Right lobe of liver (tissue), 6 donors: ENCODE data around the gene SH3BP4. TPM values are rescaled to one million over a fixed set of nuclear protein-coding genes. Genes with fewer than 3 reads are reported as not detected.

ENCODE experiments used
- ATAC-seq, 4 donors: fragments of 200-7000 bp; cut with Tn5 transposase; one replicate each; pipeline ENCODE4 v1.9.1; 2020; ENCODE audit warnings: mild to moderate bottlenecking in 4 of 4, moderate library complexity in 4 of 4
- DNase-seq, 3 donors: peaks; one replicate each; pipeline ENCODE4 v3.0.0-alpha.2; 2020
- H3K27ac ChIP-seq, 3 donors: fragments of 200-600 bp; one replicate each; pipeline ENCODE4 v1.8.0; 2022
- H3K27me3 ChIP-seq, 2 donors: fragments of 200-600 bp; one replicate each; pipeline ENCODE4 v1.8.0; 2022
- H3K36me3 ChIP-seq, 4 donors: fragments of 200-600 bp; sonication (generic) in 1 of 4; one replicate each; pipeline versions ENCODE4 v1.5.1 to v1.8.0; 2017 to 2022; ENCODE audit warnings: control low read depth in 1 of 4
- H3K4me1 ChIP-seq, 4 donors: fragments of 200-600 bp; sonication (generic) in 1 of 4; one replicate each; pipeline versions ENCODE4 v1.5.1 to v1.8.0; 2017 to 2022; ENCODE audit warnings: control low read depth in 1 of 4
- H3K4me3 ChIP-seq, 3 donors: fragments of 200-600 bp; one replicate each; pipeline ENCODE4 v1.8.0; 2022
- H3K9me3 ChIP-seq, 4 donors: fragments of 200-600 bp; sonication (generic) in 1 of 4; one replicate each; pipeline versions ENCODE4 v1.5.1 to v1.8.0; 2017 to 2022; ENCODE audit warnings: control low read depth in 1 of 4
- POLR2A ChIP-seq: fragments of 450-650 bp; IDR thresholded peaks from one replicate; pipeline ENCODE4 v1.6.1; 2017; ENCODE audit warnings: antibody characterized with exemption, mild to moderate bottlenecking
- WGBS: methylation state at CpG from one replicate; pipeline ENCODE4 v1.1.6; 2018; ENCODE audit warnings: low coverage, low lambda C conversion rate; ENCODE audit not compliant: insufficient coverage; ENCODE audit errors: missing lambda C conversion rate; 5-methylcytosine and 5-hydroxymethylcytosine counted together
- intact Hi-C, 2 donors: fragments of 100-400 bp; cut with DNase I; formaldehyde crosslinking; loops; one replicate each; pipeline versions ENCODE4 v1.11.2 to v1.14.1; 2022
- total RNA-seq, 6 experiments: library from RNA; depleted of rRNA in 2 of 6; stranded (reverse); fragments of >200 nt in 2 of 6; fragmentation: NEBNext Ultra II Directional in 3 of 6; extraction: Animal tissue kit (Norgen Biotek cat#: 25700) in 3 of 6; gene quantifications; one replicate each; pipeline versions ENCODE4 v1.1.0 to v1.2.4, GENCODE V29; 2016 to 2023
- TF ChIP-seq, protein P1 (sequence below), 4 donors: fragments of 200-600 bp in 3 of 4; fragments of 450-650 bp in 1 of 4; IDR thresholded peaks; one replicate each; pipeline versions ENCODE4 v1.5.1 to v1.8.0; 2016 to 2022; ENCODE audit warnings: antibody characterized with exemption in 4 of 4, mild to moderate bottlenecking in 2 of 4
- donor health status: DM: no; HTN: yes; CAD: no.
- donor health status: DM: no; HTN: no; CAD: no.
- donor health status: DM: no; HTN: no; CAD: no.
- donor health status: DM: no; HTN: yes; CAD: no.
- donor health status: DM: no; HTN: yes; CAD: no.

Gene SH3BP4
- total RNA-seq, 6 experiments from 2014 or later, result 18.8 to 30.4 (median 26.3) TPM

DNA sequence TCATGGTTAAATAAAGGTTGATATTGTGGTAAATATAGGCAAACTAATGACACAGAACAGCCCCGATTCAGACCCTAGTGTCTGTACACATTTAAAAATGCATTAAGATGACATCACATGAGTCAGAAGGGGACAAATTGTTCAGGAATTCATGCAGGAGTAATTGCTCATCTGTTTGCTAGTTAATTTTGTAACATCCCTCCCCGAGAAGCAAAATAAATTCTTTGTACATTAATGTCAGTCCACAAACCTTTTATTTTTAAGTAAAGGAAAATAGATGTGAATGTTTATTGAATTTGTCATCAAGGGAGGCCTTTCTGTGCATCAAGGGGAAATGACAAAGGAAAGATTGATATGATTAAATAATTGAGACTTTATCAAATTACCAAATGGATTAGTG lies 69.9 kb downstream of the SH3BP4 start:
- intact Hi-C loops, result no loop called here
- no peak overlapping the region for H3K4me3 ChIP-seq
- H3K27me3 ChIP-seq, result no peaks in the 10 kb centered on the region
- WGBS, result 42% methylated on average over 2 of the region's 2 CpGs
- H3K9me3 ChIP-seq, result no peaks in the 10 kb centered on the region
- ATAC-seq, result peak in 1 of 4 donors; percentile 33
- H3K27ac ChIP-seq, result no peak overlapping the region
- TF ChIP-seq, protein P1, sequence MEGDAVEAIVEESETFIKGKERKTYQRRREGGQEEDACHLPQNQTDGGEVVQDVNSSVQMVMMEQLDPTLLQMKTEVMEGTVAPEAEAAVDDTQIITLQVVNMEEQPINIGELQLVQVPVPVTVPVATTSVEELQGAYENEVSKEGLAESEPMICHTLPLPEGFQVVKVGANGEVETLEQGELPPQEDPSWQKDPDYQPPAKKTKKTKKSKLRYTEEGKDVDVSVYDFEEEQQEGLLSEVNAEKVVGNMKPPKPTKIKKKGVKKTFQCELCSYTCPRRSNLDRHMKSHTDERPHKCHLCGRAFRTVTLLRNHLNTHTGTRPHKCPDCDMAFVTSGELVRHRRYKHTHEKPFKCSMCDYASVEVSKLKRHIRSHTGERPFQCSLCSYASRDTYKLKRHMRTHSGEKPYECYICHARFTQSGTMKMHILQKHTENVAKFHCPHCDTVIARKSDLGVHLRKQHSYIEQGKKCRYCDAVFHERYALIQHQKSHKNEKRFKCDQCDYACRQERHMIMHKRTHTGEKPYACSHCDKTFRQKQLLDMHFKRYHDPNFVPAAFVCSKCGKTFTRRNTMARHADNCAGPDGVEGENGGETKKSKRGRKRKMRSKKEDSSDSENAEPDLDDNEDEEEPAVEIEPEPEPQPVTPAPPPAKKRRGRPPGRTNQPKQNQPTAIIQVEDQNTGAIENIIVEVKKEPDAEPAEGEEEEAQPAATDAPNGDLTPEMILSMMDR (IDR thresholded peaks at IDR 0.05), result no peak
- no peak for TF ChIP-seq POLR2A
- H3K4me1 ChIP-seq, result peaks cover 0 to 3% (median 1%) of the 10 kb centered on the region in 4 donors
- H3K36me3 ChIP-seq, result no peaks in the 10 kb centered on the region
- DNase-seq, result no peak

DNA sequence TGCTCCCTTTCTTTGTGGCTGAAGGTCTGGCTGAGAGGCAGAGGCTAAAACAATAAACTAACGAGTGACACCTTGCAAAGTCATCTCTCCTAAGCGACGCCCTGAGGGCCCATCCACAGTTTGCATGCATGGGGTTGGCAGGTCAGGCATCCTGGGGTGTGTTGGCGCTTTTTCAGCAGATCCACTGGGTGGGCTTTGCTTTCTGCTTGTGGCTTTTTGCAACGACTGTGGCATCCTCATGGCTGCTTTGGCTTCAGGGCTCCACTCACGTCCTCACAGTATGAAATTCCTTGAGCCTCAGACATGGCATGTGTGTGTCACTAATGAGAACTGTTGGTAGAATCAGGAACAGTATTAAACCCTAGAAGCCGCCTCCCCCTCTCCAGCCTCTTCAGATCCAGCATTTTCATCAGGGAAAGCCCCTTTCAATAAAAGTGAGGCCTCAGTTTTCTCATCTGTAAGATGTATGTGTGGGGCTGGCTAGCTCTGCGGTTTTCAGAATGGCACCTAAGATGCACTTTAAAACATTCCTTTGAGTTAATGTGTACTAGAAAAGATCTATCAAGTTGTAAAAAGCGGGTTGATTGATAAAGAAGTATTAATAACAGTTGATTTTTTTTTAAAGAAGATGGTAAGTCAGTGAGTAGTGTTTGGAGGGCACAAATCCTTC lies 72.5 kb downstream of the SH3BP4 start:
- no peak overlapping the region for H3K4me3 ChIP-seq
- WGBS, result 77% methylated on average over 8 of the region's 9 CpGs
- H3K27ac ChIP-seq, result no peak overlapping the region
- ATAC-seq (no peak), DNase-seq (no peak)
- peaks cover 0 to 10% (median 4%) of the 10 kb centered on the region in 4 donors for H3K4me1 ChIP-seq
- H3K9me3 ChIP-seq, result no peaks in the 10 kb centered on the region
- H3K36me3 ChIP-seq, result no peaks in the 10 kb centered on the region
- no peaks in the 10 kb centered on the region for H3K27me3 ChIP-seq
- intact Hi-C loops, result no loop called here
- TF ChIP-seq, protein P1 (IDR thresholded peaks at IDR 0.05), result no peak
- no peak for TF ChIP-seq POLR2A

DNA sequence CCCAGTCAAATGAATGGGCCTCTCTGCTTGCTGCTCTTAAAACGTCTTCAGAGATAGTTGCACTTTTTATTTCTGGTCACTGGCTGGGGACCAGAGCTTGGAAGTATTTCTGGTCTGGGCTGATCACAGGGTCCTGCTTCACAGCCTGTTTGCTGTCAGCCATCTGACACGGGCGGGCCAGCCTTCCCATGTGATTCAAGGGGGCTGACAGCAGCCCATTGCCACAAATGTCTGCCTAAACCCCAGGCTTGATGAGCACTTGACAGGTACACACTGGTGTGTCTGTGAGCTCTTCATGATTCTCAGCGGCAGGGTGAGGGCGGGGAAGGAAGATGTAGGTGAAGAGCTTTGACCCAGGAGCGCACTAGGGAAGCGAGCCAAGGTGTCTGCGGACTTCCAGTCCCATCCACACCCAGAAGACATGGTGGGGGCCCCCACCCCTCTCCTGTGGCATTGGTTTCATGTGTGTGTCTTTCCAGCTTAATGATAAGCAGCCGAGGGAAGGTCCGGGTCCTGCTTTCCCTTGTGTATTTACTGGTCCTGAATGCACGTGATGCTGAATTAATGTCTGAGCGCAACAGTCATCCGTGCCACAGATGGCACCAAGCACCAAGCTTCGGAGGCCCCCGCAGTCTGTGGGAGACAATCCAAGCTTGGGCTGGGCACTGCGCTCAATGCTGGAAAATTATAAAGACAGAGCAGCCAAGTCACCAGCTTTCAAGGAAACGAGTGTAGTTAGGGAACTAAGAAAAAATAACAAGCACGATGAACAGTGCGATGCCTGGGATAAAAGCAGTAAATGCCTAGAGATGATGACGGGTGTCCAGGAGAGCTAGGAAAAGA lies 73.3 kb downstream of the SH3BP4 start:
- no peak overlapping the region for H3K4me3 ChIP-seq
- peaks cover 0 to 10% (median 4%) of the 10 kb centered on the region in 4 donors for H3K4me1 ChIP-seq
- H3K27ac ChIP-seq, result no peak overlapping the region
- WGBS, result 84% methylated on average over 15 of the region's 20 CpGs
- no peak for TF ChIP-seq POLR2A
- TF ChIP-seq, protein P1 (IDR thresholded peaks at IDR 0.05), result no peak
- intact Hi-C loops, result no loop called here
- no peaks in the 10 kb centered on the region for H3K9me3 ChIP-seq
- DNase-seq (no peak), ATAC-seq (no peak)
- H3K27me3 ChIP-seq, result no peaks in the 10 kb centered on the region
- H3K36me3 ChIP-seq, result no peaks in the 10 kb centered on the region

DNA sequence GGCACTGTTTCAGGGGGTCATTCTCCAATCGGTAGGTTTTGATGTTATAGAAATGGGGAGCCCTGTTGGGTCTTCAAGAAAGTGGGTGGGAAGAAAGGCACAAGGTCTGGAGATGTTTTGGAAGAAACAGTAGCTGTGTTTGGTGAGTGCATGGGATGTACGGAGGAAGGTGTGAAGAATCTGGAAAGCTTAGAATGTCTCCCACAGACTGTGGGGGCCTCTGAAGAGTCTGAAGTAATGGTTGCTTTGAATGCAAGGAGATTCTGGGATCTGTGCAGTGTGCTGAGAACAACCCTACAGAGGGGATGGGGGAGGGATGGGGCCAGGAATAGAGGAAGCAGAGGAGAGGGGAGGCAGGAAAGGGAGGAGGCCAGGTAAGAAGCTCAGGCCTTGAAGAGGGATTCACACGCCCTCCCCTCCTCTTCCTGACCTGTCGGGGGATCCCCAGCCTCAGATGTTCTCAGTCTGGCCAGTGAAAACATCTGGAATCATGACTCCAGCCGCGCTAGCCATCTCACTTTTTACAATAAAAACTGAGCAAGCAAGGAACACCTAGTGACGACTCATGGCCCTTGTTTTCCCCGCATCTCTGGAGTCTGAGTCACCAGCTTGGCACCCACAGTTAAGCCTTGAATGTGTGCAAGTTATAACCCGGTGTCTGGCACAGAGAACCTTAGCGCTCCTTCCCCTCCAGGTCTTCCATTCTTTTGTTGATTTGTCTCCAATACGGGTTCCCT lies 74.2 kb downstream of the SH3BP4 start:
- peaks cover 0 to 10% (median 4%) of the 10 kb centered on the region in 4 donors for H3K4me1 ChIP-seq

More for the DNA sequence above, 74.2 kb downstream of the SH3BP4 start:
- DNase-seq (no peak), ATAC-seq (peak in 1 of 4 donors; percentile 39)
- intact Hi-C loops, result no loop called here
- Histone ChIP-seq H3K4me3 (no peak overlapping the region), H3K27me3 (no peaks in the 10 kb centered on the region), H3K9me3 (no peaks in the 10 kb centered on the region), H3K36me3 (no peaks in the 10 kb centered on the region), H3K27ac (no peak overlapping the region)
- 80% methylated on average over 6 of the region's 11 CpGs for WGBS
- TF ChIP-seq POLR2A, result no peak
- TF ChIP-seq, protein P1 (IDR thresholded peaks at IDR 0.05), result no peak
